Left lung (tissue), 10 donors: Measurements from ENCODE around the gene PCLO. TPM values are rescaled to one million over a fixed set of nuclear protein-coding genes. Genes with fewer than 3 reads are reported as not detected.

Source experiments
- ATAC-seq: fragments of 200-7000 bp; cut with Tn5 transposase; one replicate; pipeline ENCODE4 v1.9.1; 2020; ENCODE audit warnings: moderate library complexity
- DNase-seq, 4 donors: peaks; one replicate each; pipeline ENCODE4 v3.0.0-alpha.2; 2013 to 2020
- H3K27ac ChIP-seq, 2 donors: fragments of 200-600 bp; sonication (generic) in 1 of 2; one replicate each; pipeline versions ENCODE4 v1.5.0 to v1.8.0; 2020 to 2021
- H3K27me3 ChIP-seq, 2 donors: fragments of 200-600 bp; sonication (generic) in 1 of 2; one replicate each; pipeline versions ENCODE4 v1.5.0 to v1.8.0; 2020 to 2021
- H3K36me3 ChIP-seq, 2 donors: fragments of 200-600 bp; sonication (generic) in 1 of 2; one replicate each; pipeline versions ENCODE4 v1.5.0 to v1.8.0; 2020 to 2021
- H3K4me1 ChIP-seq, 2 donors: fragments of 200-600 bp; one replicate each; pipeline ENCODE4 v1.8.0; 2021
- H3K4me3 ChIP-seq, 2 donors: fragments of 200-600 bp; sonication (generic) in 1 of 2; one replicate each; pipeline versions ENCODE4 v1.5.0 to v1.8.0; 2020 to 2021; ENCODE audit warnings: mild to moderate bottlenecking in 1 of 2
- H3K9me3 ChIP-seq, 2 donors: fragments of 200-600 bp; sonication (generic) in 1 of 2; one replicate each; pipeline versions ENCODE4 v1.5.0 to v1.8.0; 2020 to 2021
- intact Hi-C, 2 donors: fragments of 100-400 bp; cut with DNase I; formaldehyde crosslinking; loops; one replicate each; pipeline versions ENCODE4 v1.11.2 to v1.14.2; 2022
- polyA plus RNA-seq, 6 donors: library from polyadenylated mRNA; unstranded; fragments of 120-200 nt; gene quantifications; one replicate each; pipeline ENCODE4 v1.2.1, GENCODE V29; 2013; ENCODE audit not compliant: insufficient read length in 6 of 6
- total RNA-seq, 2 donors: library from RNA; stranded (reverse); fragmentation: NEBNext Ultra II Directional; extraction: Animal tissue kit (Norgen Biotek cat#: 25700); gene quantifications; one replicate each; pipeline ENCODE4 v1.2.1, GENCODE V29; 2021
- TF ChIP-seq, protein P1 (sequence below), 2 donors: fragments of 200-600 bp; sonication (generic) in 1 of 2; IDR thresholded peaks; one replicate each; pipeline versions ENCODE4 v1.5.0 to v1.8.0; 2021; ENCODE audit warnings: antibody characterized with exemption in 2 of 2
- donor health status: DM: no; HTN: yes; CAD: no.
- donor health status: DM: no; HTN: no; CAD: no.

PCLO gene
- total and polyA plus RNA-seq, 8 donors: 5.3 to 7.7 (median 5.9) TPM

DNA sequence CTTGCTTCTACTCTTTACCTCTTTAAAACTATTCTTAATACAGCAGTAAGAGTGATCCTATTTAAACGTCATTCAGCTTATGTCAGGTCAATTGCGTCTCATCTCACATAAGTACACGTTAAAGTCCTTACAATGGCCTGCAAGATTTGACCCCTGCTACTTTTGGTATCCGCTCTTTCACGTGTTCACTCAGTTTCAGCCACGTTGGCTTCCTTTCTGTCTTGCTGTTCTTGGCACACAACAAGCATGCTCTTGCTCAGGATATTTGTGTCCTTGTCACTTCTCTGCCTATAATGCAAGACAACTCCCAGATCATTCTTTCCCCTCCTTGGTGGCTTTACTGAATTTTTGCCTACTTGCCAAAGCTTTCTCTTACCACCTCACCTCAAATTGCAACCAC, 296.8 kb downstream of the PCLO start:
- no peak for DNase-seq
- Histone ChIP-seq H3K4me3 (no peak overlapping the region), H3K9me3 (peaks cover 0 to 4% of the 10 kb centered on the region in 2 donors), H3K27ac (no peak overlapping the region), H3K4me1 (no peaks in the 10 kb centered on the region), H3K36me3 (no peaks in the 10 kb centered on the region), H3K27me3 (no peaks in the 10 kb centered on the region)
- intact Hi-C loops: no loop called here
- TF ChIP-seq, protein P1, sequence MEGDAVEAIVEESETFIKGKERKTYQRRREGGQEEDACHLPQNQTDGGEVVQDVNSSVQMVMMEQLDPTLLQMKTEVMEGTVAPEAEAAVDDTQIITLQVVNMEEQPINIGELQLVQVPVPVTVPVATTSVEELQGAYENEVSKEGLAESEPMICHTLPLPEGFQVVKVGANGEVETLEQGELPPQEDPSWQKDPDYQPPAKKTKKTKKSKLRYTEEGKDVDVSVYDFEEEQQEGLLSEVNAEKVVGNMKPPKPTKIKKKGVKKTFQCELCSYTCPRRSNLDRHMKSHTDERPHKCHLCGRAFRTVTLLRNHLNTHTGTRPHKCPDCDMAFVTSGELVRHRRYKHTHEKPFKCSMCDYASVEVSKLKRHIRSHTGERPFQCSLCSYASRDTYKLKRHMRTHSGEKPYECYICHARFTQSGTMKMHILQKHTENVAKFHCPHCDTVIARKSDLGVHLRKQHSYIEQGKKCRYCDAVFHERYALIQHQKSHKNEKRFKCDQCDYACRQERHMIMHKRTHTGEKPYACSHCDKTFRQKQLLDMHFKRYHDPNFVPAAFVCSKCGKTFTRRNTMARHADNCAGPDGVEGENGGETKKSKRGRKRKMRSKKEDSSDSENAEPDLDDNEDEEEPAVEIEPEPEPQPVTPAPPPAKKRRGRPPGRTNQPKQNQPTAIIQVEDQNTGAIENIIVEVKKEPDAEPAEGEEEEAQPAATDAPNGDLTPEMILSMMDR (IDR thresholded peaks at IDR 0.05): no peak
- ATAC-seq: no peak

DNA sequence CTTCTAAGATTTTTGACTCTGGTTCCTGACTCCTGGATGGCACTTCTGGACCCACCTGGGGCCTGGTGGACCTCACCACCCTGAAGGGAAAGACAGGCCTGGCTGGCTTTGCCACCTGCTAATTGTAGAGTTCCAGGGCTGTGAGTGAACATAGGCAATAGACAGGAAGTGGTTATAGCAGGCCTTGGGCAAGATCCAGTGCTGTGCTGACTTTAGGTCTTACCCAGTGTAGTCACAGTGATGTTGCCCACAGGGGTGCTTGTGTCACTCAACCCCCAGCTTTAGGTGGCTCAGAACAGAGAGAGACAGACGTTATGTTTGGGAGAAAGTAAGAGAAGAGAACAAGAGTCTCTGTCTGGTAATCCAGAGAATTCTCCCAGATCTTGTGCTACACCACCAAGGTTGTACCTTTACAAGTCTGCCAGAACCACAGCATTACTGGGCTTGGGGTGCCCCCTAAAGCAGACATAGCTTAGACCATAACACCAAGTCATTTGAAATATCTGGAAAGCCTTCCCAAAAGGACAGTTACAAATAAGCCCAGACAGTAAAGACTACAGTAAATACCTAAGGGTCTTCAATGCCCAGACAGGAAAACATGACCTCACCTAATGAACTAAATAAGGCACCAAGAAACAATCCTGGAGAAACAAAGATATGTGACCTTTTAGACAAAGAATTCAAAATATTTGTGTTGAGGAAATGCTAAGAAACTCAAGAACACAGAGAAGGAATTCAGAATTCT, 303.4 kb downstream of the PCLO start:
- TF ChIP-seq, protein P1 (IDR thresholded peaks at IDR 0.05): no peak
- Histone ChIP-seq H3K36me3 (no peaks in the 10 kb centered on the region), H3K27ac (no peak overlapping the region), H3K27me3 (no peaks in the 10 kb centered on the region), H3K4me3 (no peak overlapping the region), H3K4me1 (no peaks in the 10 kb centered on the region), H3K9me3 (peaks cover 0 to 5% of the 10 kb centered on the region in 2 donors)
- ATAC-seq (no peak), DNase-seq (no peak)
- intact Hi-C loops: no loop called here

DNA sequence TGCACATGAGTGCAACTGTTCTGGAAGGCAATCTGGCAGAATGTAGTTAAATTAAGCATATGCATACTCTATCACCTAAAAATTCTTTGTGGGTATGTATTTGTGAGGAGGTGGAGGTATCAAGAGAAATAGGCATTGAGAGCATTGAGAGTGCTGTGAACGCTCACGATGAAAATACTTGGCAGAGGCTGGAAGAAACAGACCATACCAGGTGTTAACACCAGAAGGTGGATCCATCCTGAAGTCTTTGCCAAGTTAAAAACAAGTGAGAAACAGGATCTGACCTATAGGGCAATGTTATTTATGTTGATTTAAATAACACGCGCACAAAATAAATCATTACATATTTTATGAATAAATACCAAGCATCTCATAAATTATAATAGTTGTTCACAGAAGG, 311.6 kb downstream of the PCLO start:
- no peak overlapping the region for H3K4me3 ChIP-seq
- ATAC-seq (no peak), DNase-seq (no peak)
- no peaks in the 10 kb centered on the region for H3K27me3 ChIP-seq
- no peaks in the 10 kb centered on the region for H3K9me3 ChIP-seq
- H3K27ac ChIP-seq: no peak overlapping the region
- H3K36me3 ChIP-seq: no peaks in the 10 kb centered on the region
- intact Hi-C loops: no loop called here
- TF ChIP-seq, protein P1 (IDR thresholded peaks at IDR 0.05): no peak
- H3K4me1 ChIP-seq: no peaks in the 10 kb centered on the region

DNA sequence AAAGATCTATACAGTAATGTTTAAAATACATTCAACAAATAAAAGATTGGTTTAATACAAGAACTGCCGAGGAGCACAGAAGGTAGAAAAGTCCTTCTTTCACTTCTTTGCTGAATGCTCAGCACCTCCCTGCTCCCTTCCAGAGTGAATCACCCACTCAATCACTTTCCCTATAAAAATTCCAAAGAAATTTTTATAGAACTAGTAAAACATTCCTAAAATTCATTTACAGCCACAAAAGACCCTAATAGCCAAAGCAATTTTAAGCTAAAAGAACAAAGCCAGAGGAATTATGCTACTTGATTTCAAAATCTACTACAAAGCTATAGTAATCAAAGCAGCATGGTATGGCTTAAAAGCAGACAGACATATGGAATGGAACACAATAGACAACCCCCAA, 320.9 kb downstream of the PCLO start:
- TF ChIP-seq, protein P1 (IDR thresholded peaks at IDR 0.05): no peak
- Histone ChIP-seq H3K4me3 (no peak overlapping the region), H3K4me1 (no peaks in the 10 kb centered on the region), H3K36me3 (no peaks in the 10 kb centered on the region), H3K27me3 (no peaks in the 10 kb centered on the region), H3K9me3 (no peaks in the 10 kb centered on the region), H3K27ac (no peak overlapping the region)
- ATAC-seq (no peak), DNase-seq (no peak)
- intact Hi-C loops: no loop called here

DNA sequence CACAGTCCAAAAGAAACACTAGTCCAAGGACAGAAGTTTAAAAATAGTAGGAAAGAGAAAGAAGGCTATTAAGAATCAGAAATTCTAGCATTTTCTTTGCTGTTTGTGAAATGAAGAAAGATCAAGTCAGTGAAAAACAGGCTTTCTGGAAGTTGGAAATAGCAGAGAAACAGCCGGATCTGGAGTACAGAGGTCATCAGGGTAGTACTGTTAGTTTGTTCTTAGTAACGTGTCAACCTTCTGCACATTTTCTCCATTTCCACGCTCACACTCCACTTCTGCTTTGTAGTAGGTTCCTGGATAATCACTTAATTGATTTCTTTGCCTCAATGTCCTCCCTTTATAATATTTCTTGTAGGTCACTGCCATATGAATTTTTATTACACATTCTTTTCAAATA, 322.6 kb downstream of the PCLO start:
- Histone ChIP-seq H3K9me3 (no peaks in the 10 kb centered on the region), H3K27ac (no peak overlapping the region), H3K4me3 (no peak overlapping the region), H3K4me1 (no peaks in the 10 kb centered on the region), H3K36me3 (no peaks in the 10 kb centered on the region), H3K27me3 (no peaks in the 10 kb centered on the region)
- TF ChIP-seq, protein P1 (IDR thresholded peaks at IDR 0.05): no peak
- DNase-seq (no peak), ATAC-seq (no peak)
- intact Hi-C loops: no loop called here
